Ishikawa (cell line): ENCODE measurements around the gene MTARC1.

Experiments
- CEBPB ChIP-seq: IDR thresholded peaks from 2 replicates; pipeline ENCODE4 v1.6.1; 2012
- CREB1 ChIP-seq: IDR thresholded peaks from 2 replicates; pipeline ENCODE4 v1.6.1; 2012; ENCODE audit warnings: low read depth
- EGR1 ChIP-seq: IDR thresholded peaks from 2 replicates; pipeline ENCODE4 v1.6.1; 2012
- EP300 ChIP-seq: IDR thresholded peaks from 2 replicates; pipeline ENCODE4 v1.6.1; 2012; ENCODE audit warnings: borderline replicate concordance
- FOXM1 ChIP-seq: IDR thresholded peaks from 2 replicates; pipeline ENCODE4 v1.6.1; 2012; ENCODE audit warnings: low read depth, borderline replicate concordance
- MAX ChIP-seq: IDR thresholded peaks from 2 replicates; pipeline ENCODE4 v1.6.1; 2012
- NFIC ChIP-seq: IDR thresholded peaks from 2 replicates; pipeline ENCODE4 v1.6.1; 2012
- RAD21 ChIP-seq: IDR thresholded peaks from 2 replicates; pipeline ENCODE4 v1.6.1; 2012; ENCODE audit warnings: low read depth
- REST ChIP-seq: IDR thresholded peaks from 2 replicates; pipeline ENCODE4 v1.6.1; 2012; ENCODE audit warnings: low read depth, mild to moderate bottlenecking
- TAF1 ChIP-seq: IDR thresholded peaks from 2 replicates; pipeline ENCODE4 v1.6.1; 2012; ENCODE audit warnings: low read depth, mild to moderate bottlenecking
- TCF12 ChIP-seq: IDR thresholded peaks from 2 replicates; pipeline ENCODE4 v1.6.1; 2012; ENCODE audit warnings: low read depth
- TEAD4 ChIP-seq: IDR thresholded peaks from 2 replicates; pipeline ENCODE4 v1.6.1; 2012
- YY1 ChIP-seq: IDR thresholded peaks from 2 replicates; pipeline ENCODE4 v1.6.1; 2012; ENCODE audit warnings: low read depth
- ZBTB7A ChIP-seq: IDR thresholded peaks from 2 replicates; pipeline ENCODE4 v1.6.1; 2012; ENCODE audit warnings: low read depth
- TF ChIP-seq, protein P1 (sequence below): IDR thresholded peaks from 2 replicates; pipeline ENCODE4 v1.6.1; 2012

MTARC1 gene

GRCh38 chr1:220787069-220787619 is 431 bp downstream of the MTARC1 start:
- TF ChIP-seq, protein P1, sequence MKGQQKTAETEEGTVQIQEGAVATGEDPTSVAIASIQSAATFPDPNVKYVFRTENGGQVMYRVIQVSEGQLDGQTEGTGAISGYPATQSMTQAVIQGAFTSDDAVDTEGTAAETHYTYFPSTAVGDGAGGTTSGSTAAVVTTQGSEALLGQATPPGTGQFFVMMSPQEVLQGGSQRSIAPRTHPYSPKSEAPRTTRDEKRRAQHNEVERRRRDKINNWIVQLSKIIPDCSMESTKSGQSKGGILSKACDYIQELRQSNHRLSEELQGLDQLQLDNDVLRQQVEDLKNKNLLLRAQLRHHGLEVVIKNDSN: peak; percentile 90
- TF ChIP-seq RAD21 (no peak), TAF1 (no peak; the same call in 1 of the 2 replicates), CEBPB (no peak), NFIC (no peak), TEAD4 (no peak), ZBTB7A (no peak; the same call in 1 of the 2 replicates), MAX (peak; percentile 71), REST (no peak), CREB1 (no peak), EP300 (no peak), TCF12 (peak; percentile 14; the same call in 1 of the 2 replicates), FOXM1 (no peak), EGR1 (no peak), YY1 (0 out of 2 replicates have a peak, but pooled peaks have one; percentile 5)

- TF ChIP-seq REST (no peak), NFIC (no peak), EP300 (no peak), EGR1 (no peak), CREB1 (no peak), RAD21 (no peak), CEBPB (no peak)
- TF ChIP-seq, protein P1: no peak
Observed at GRCh38 chr1:220788900-220789299, 2.2 kb downstream of the MTARC1 start.

GRCh38 chr1:220789532-220790147 is 2.9 kb downstream of the MTARC1 start:
- TF ChIP-seq RAD21: no peak
- no peak for TF ChIP-seq CEBPB
- TF ChIP-seq TAF1: no peak
- TF ChIP-seq, protein P1: no peak
- no peak for TF ChIP-seq ZBTB7A
- no peak for TF ChIP-seq EGR1
- no peak for TF ChIP-seq YY1
- TF ChIP-seq REST: no peak
- TF ChIP-seq NFIC: no peak
- TF ChIP-seq TEAD4: no peak
- no peak for TF ChIP-seq FOXM1
- TF ChIP-seq CREB1: no peak
- TF ChIP-seq EP300: no peak
- no peak for TF ChIP-seq MAX
- no peak for TF ChIP-seq TCF12

- TF ChIP-seq TEAD4 (no peak), NFIC (no peak), FOXM1 (no peak), TAF1 (no peak)
Observed at GRCh38 chr1:220791285-220791684, 4.6 kb downstream of the MTARC1 start.
